HepG2 (cell line): ENCODE measurements around the gene ZFHX3. TPM values are rescaled to one million over a fixed set of nuclear protein-coding genes. Genes with fewer than 3 reads are reported as not detected.

ENCODE experiments used
- ASH2L ChIP-seq: fragments of 300-600, 200-600 bp; sonication (generic); IDR thresholded peaks from 2 replicates; pipeline ENCODE4 v1.7.0; 2017; ENCODE audit warnings: low read depth, mild to moderate bottlenecking, moderate library complexity, mixed read lengths, low read length; ENCODE audit not compliant: insufficient read length
- ATF7 ChIP-seq, 2 experiments: fragments of 450-650 bp in 1 of 2; sonication (generic) in 1 of 2; formaldehyde crosslinking in 1 of 2; IDR thresholded peaks; 2 replicates each; pipeline versions ENCODE4 v1.4.0 to v1.6.1; 2016 to 2020; ENCODE audit warnings: antibody characterized with exemption in 1 of 2, mild to moderate bottlenecking in 1 of 2, missing genetic modification reagents in 1 of 2
- BRD4 ChIP-seq: sonication (generic); formaldehyde crosslinking; IDR thresholded peaks from 2 replicates; pipeline ENCODE4 v1.4.0; 2020; ENCODE audit warnings: missing genetic modification reagents
- FOXK2 ChIP-seq: fragments of 450-650 bp; IDR thresholded peaks from 2 replicates; pipeline ENCODE4 v1.6.1; 2016
- KDM5A ChIP-seq: fragments of 200-600 bp; sonication (generic); IDR thresholded peaks from 2 replicates; pipeline ENCODE4 v1.7.0; 2018; ENCODE audit warnings: antibody characterized with exemption, mild to moderate bottlenecking, low read length, borderline replicate concordance
- KLF11 ChIP-seq: IDR thresholded peaks from 2 replicates; pipeline ENCODE4 v1.6.1; 2016; ENCODE audit warnings: missing compliant biosample characterization
- MAX ChIP-seq: IDR thresholded peaks from 2 replicates; pipeline ENCODE4 v1.6.1; 2012; ENCODE audit warnings: inconsistent platforms
- MXI1 ChIP-seq: IDR thresholded peaks from 3 replicates; pipeline ENCODE4 v1.6.1; 2012; ENCODE audit warnings: low read depth, low read length, inconsistent platforms, borderline replicate concordance
- TFDP1 ChIP-seq: IDR thresholded peaks from 2 replicates; pipeline ENCODE4 v1.6.1; 2016; ENCODE audit warnings: missing compliant biosample characterization, missing genetic modification reagents, borderline replicate concordance
- THAP11 ChIP-seq: IDR thresholded peaks from 2 replicates; pipeline ENCODE4 v1.6.1; 2016; ENCODE audit warnings: missing biosample characterization, missing genetic modification reagents
- ZBED4 ChIP-seq: sonication (generic); formaldehyde crosslinking; IDR thresholded peaks from 2 replicates; pipeline ENCODE4 v1.4.0; 2020; ENCODE audit warnings: missing genetic modification reagents, borderline replicate concordance
- ZBTB8A ChIP-seq: sonication (generic); formaldehyde crosslinking; IDR thresholded peaks from 2 replicates; pipeline ENCODE4 v1.4.0; 2020; ENCODE audit warnings: mild to moderate bottlenecking, low read depth, missing genetic modification reagents, borderline replicate concordance
- ZFP36L1 ChIP-seq: sonication (generic); formaldehyde crosslinking; IDR thresholded peaks from 2 replicates; pipeline ENCODE4 v1.8.0; 2022; ENCODE audit warnings: mild to moderate bottlenecking, missing genetic modification reagents, moderate library complexity
- ZNF207 ChIP-seq: fragments of 450-650 bp; IDR thresholded peaks from 2 replicates; pipeline ENCODE4 v1.6.1; 2016; ENCODE audit warnings: antibody characterized with exemption, borderline replicate concordance
- ZNF225 ChIP-seq: sonication (generic); formaldehyde crosslinking; IDR thresholded peaks from 2 replicates; pipeline ENCODE4 v1.4.0; 2020; ENCODE audit warnings: mild to moderate bottlenecking, missing genetic modification reagents
- ZNF251 ChIP-seq: sonication (generic); formaldehyde crosslinking; IDR thresholded peaks from 2 replicates; pipeline ENCODE4 v1.9.0; 2021; ENCODE audit warnings: mild to moderate bottlenecking, missing genetic modification reagents
- ZNF343 ChIP-seq: sonication (generic); formaldehyde crosslinking; IDR thresholded peaks from 2 replicates; pipeline ENCODE4 v1.4.0; 2020; ENCODE audit warnings: mild to moderate bottlenecking, missing genetic modification reagents
- ZNF484 ChIP-seq: sonication (generic); formaldehyde crosslinking; IDR thresholded peaks from 2 replicates; pipeline ENCODE4 v1.5.1; 2020; ENCODE audit warnings: mild to moderate bottlenecking, low read depth, missing genetic modification reagents, borderline replicate concordance
- ZNF747 ChIP-seq: sonication (generic); formaldehyde crosslinking; IDR thresholded peaks from 2 replicates; pipeline ENCODE4 v1.8.1; 2023; ENCODE audit warnings: missing genetic modification reagents, mild to moderate bottlenecking, borderline replicate concordance
- ZSCAN9 ChIP-seq: IDR thresholded peaks from 2 replicates; pipeline ENCODE4 v1.6.1; 2016; ENCODE audit warnings: borderline replicate concordance
- ZXDC ChIP-seq: sonication (generic); formaldehyde crosslinking; IDR thresholded peaks from 2 replicates; pipeline ENCODE4 v1.5.0; 2020; ENCODE audit warnings: mild to moderate bottlenecking, missing genetic modification reagents
- polyA plus RNA-seq, 8 experiments: library from polyadenylated mRNA; depleted of rRNA in 3 of 8; stranded (reverse) in 7 of 8; unstranded in 1 of 8; fragments of >200 nt; fragmentation: Illumina TruSeq in 4 of 8; extraction: Trizol in 4 of 8; gene quantifications; 2 replicates each; pipeline versions ENCODE4 v1.2.1 to v1.2.3, GENCODE V29; 2011 to 2016; ENCODE audit warnings: low read depth in 4 of 8, missing spikeins in 1 of 8, mixed read lengths in 1 of 8; ENCODE audit not compliant: insufficient read depth in 1 of 8
- total RNA-seq, 5 experiments: library from RNA; depleted of rRNA; stranded (reverse); fragments of >200 nt; fragmentation: Illumina TruSeq; extraction: Trizol; gene quantifications; 2 replicates each; pipeline ENCODE4 v1.2.3, GENCODE V29; 2016; ENCODE audit warnings: low read depth in 1 of 5

ZFHX3 gene
- total and polyA plus RNA-seq, 2 of the 13 experiments (the other 11 are each of a cell fraction or from before 2014, with no cell fraction given): 5.0 to 6.0 TPM

GRCh38 chr16:72947379-72948237, 100.3 kb downstream of the ZFHX3 start (continued):
- TF ChIP-seq ZBED4 (CRISPR knock-in tag): 0 out of 2 replicates have a peak, but pooled peaks have one; percentile 41
- TF ChIP-seq MAX: peak; percentile 23; the same call in 1 of the 2 replicates
- peak; percentile 20; the same call in 1 of the 2 replicates for TF ChIP-seq THAP11 (CRISPR knock-in tag)
- 0 out of 2 replicates have a peak, but pooled peaks have one; percentile 50 for TF ChIP-seq BRD4 (CRISPR knock-in tag)
- TF ChIP-seq ZNF251: no peak
- TF ChIP-seq TFDP1 (CRISPR knock-in tag): peak; percentile 79
- TF ChIP-seq ZSCAN9: 0 out of 2 replicates have a peak, but pooled peaks have one; percentile 30
- TF ChIP-seq ATF7 (IDR thresholded peaks at IDR 0.05): no peak
- peak; percentile 88 for TF ChIP-seq ATF7 (CRISPR knock-in tag; IDR thresholded peaks at IDR 0.05)
- TF ChIP-seq MXI1: no peak; the same call in 2 of the 3 replicates
- TF ChIP-seq ZNF343 (CRISPR knock-in tag): peak; percentile 75; the same call in 1 of the 2 replicates
- TF ChIP-seq KDM5A: no peak
- TF ChIP-seq FOXK2: no peak
- TF ChIP-seq ZNF207: no peak
- TF ChIP-seq ZXDC (CRISPR knock-in tag): peak; percentile 51; the same call in 1 of the 2 replicates
- peak; percentile 36 for TF ChIP-seq ASH2L
- TF ChIP-seq KLF11 (CRISPR knock-in tag): 0 out of 2 replicates have a peak, but pooled peaks have one; percentile 31
- TF ChIP-seq ZNF747 (CRISPR knock-in tag): 0 out of 2 replicates have a peak, but pooled peaks have one; percentile 55
- no peak for TF ChIP-seq ZNF225 (CRISPR knock-in tag)
- TF ChIP-seq ZBTB8A (CRISPR knock-in tag): 0 out of 2 replicates have a peak, but pooled peaks have one; percentile 25
- no peak for TF ChIP-seq ZNF484 (CRISPR knock-in tag)
- TF ChIP-seq ZFP36L1: no peak
